HepG2 (cell line): ENCODE data around the gene PSMA7. TPM values are rescaled to one million over a fixed set of nuclear protein-coding genes. Genes with fewer than 3 reads are reported as not detected.

Experiments used
- ATAC-seq: fragments of 200-7000 bp; cut with Tn5 transposase; 3 replicates; pipeline ENCODE4 v1.9.1; 2020; ENCODE audit warnings: mild to moderate bottlenecking, moderate library complexity
- BruUV-seq: library from RNA; stranded (reverse); fragments of 400-500 nt; replicated peaks from 2 replicates; lab custom pipeline; 2021; lab: Mats Ljungman, UMichigan
- CTCF ChIA-PET: fragments of 300-600 bp; formaldehyde crosslinking; extraction: SDS; loops from one replicate; lab custom pipeline; 2021; ENCODE audit warnings: low total read pairs, inconsistent platforms, low intra/inter-chr PET ratio; lab: Yijun Ruan, JAX
- POLR2A ChIA-PET: fragments of 350-600 bp; sonication (Branson Sonifier 250); formaldehyde crosslinking; loops from one replicate; lab custom pipeline; 2020; ENCODE audit warnings: antibody characterized with exemption, inconsistent platforms; lab: Yijun Ruan, JAX
- DNase-seq: peaks from one replicate; pipeline ENCODE4 v3.0.0-alpha.2; 2015; ENCODE audit warnings: low spot score
- FAIRE-seq: peaks from 3 replicates; lab custom pipeline; 2011; peaks lifted over from hg19 to GRCh38; lab: Jason Lieb, UNC
- H2AFZ ChIP-seq: one replicate; pipeline ENCODE4 v1.6.1; 2011; ENCODE audit warnings: low read length, inconsistent platforms
- H3K27ac ChIP-seq: fragments of 300-600 bp; 3 replicates; pipeline ENCODE4 v1.8.0; 2011; ENCODE audit warnings: mixed run types, mild to moderate bottlenecking, mixed read lengths, low read length, inconsistent platforms; ENCODE audit not compliant: insufficient read depth; ENCODE audit errors: extremely low read length
- H3K27me3 ChIP-seq, 2 experiments: fragments of 200-600 bp in 1 of 2; 2 replicates in 1 of 2; 3 replicates in 1 of 2; pipeline versions ENCODE4 v1.6.0 to v1.8.0; 2011; ENCODE audit warnings: low read length in 2 of 2, mild to moderate bottlenecking in 2 of 2, moderate library complexity in 2 of 2, inconsistent platforms in 1 of 2; ENCODE audit not compliant: insufficient read depth in 2 of 2, control insufficient read depth in 1 of 2
- H3K36me3 ChIP-seq, 2 experiments: fragments of 200-600 bp in 1 of 2; replicated peaks in 1 of 2; 2 replicates in 1 of 2; 3 replicates in 1 of 2; pipeline versions ENCODE4 v1.5.1 to v1.8.0; 2011; ENCODE audit warnings: low read length in 2 of 2, inconsistent platforms in 1 of 2; ENCODE audit not compliant: insufficient read depth in 2 of 2, control insufficient read depth in 1 of 2
- H3K4me1 ChIP-seq: 2 replicates; pipeline ENCODE4 v1.5.1; 2012; ENCODE audit warnings: low read length, inconsistent platforms; ENCODE audit not compliant: insufficient read depth
- H3K4me2 ChIP-seq: 2 replicates; pipeline ENCODE4 v1.6.0; 2011; ENCODE audit warnings: low read depth, low read length, inconsistent platforms
- H3K4me3 ChIP-seq, 3 experiments: fragments of 200-600 bp in 1 of 3; sonication (generic), shearing (Covaris generic) in 1 of 3; replicated peaks in 1 of 3; 2 replicates each; pipeline ENCODE4 v1.5.1; 2011 to 2016; ENCODE audit warnings: low read length in 3 of 3, inconsistent platforms in 2 of 3, low read depth in 2 of 3, mild to moderate bottlenecking in 2 of 3, control low read depth in 1 of 3, mixed read lengths in 1 of 3; ENCODE audit not compliant: insufficient read depth in 1 of 3
- H3K79me2 ChIP-seq: one replicate; pipeline ENCODE4 v1.6.1; 2011; ENCODE audit warnings: low read length, inconsistent platforms; ENCODE audit not compliant: insufficient read depth
- H3K9ac ChIP-seq: 2 replicates; pipeline ENCODE4 v1.6.0; 2011; ENCODE audit warnings: mild to moderate bottlenecking, low read depth, low read length, inconsistent platforms; ENCODE audit not compliant: insufficient read depth
- H3K9me3 ChIP-seq: 2 replicates; pipeline ENCODE4 v1.5.1; 2012; ENCODE audit warnings: mild to moderate bottlenecking, low read length
- H4K20me1 ChIP-seq: 2 replicates; pipeline ENCODE4 v1.6.0; 2011; ENCODE audit warnings: inconsistent platforms, mild to moderate bottlenecking, low read length, moderate library complexity; ENCODE audit not compliant: insufficient read depth
- AGO2 ChIP-seq: fragments of 200-400 bp; formaldehyde crosslinking; optimal IDR thresholded peaks from 2 replicates; pipeline ENCODE3; 2017; ENCODE audit warnings: mild to moderate bottlenecking, low read depth, low read length, moderate library complexity
- ARID2 ChIP-seq: sonication (generic); formaldehyde crosslinking; IDR thresholded peaks from 2 replicates; pipeline ENCODE4 v1.8.1; 2022; ENCODE audit warnings: mild to moderate bottlenecking, missing genetic modification reagents, borderline replicate concordance
- FOXC1 ChIP-seq: sonication (generic); formaldehyde crosslinking; IDR thresholded peaks from 2 replicates; pipeline ENCODE4 v1.8.0; 2022; ENCODE audit warnings: mild to moderate bottlenecking, missing genetic modification reagents, borderline replicate concordance
- FOXK1 ChIP-seq: sonication (generic); formaldehyde crosslinking; IDR thresholded peaks from 2 replicates; pipeline ENCODE4 v1.4.0; 2020; ENCODE audit warnings: low read depth, missing genetic modification reagents, borderline replicate concordance
- IKZF1 ChIP-seq: fragments of 450-650 bp; IDR thresholded peaks from 2 replicates; pipeline ENCODE4 v1.7.1; 2016
- MYC ChIP-seq: sonication (generic); formaldehyde crosslinking; IDR thresholded peaks from 2 replicates; pipeline ENCODE4 v1.9.0; 2021; ENCODE audit warnings: missing genetic modification reagents, borderline replicate concordance
- SIN3B ChIP-seq: fragments of 150-350 bp; IDR thresholded peaks from 2 replicates; pipeline ENCODE4 v1.6.1; 2014; ENCODE audit warnings: low read length
- YEATS2 ChIP-seq: sonication (generic); formaldehyde crosslinking; IDR thresholded peaks from 2 replicates; pipeline ENCODE4 v1.4.0; 2020; ENCODE audit warnings: missing genetic modification reagents, borderline replicate concordance
- ZNF232 ChIP-seq: sonication (generic); formaldehyde crosslinking; IDR thresholded peaks from 2 replicates; pipeline ENCODE4 v1.4.0; 2020; ENCODE audit warnings: missing genetic modification reagents, borderline replicate concordance
- ZNF552 ChIP-seq: sonication (generic); formaldehyde crosslinking; IDR thresholded peaks from 2 replicates; pipeline ENCODE4 v1.9.0; 2022; ENCODE audit warnings: missing genetic modification reagents, mild to moderate bottlenecking, borderline replicate concordance
- ZNF768 ChIP-seq: sonication (generic); formaldehyde crosslinking; IDR thresholded peaks from 2 replicates; pipeline ENCODE4 v1.4.0; 2020; ENCODE audit warnings: missing genetic modification reagents
- WGBS: methylation state at CpG from one replicate; pipeline ENCODE4 v1.1.6; 2017; ENCODE audit warnings: low lambda C conversion rate; 5-methylcytosine and 5-hydroxymethylcytosine counted together
- in situ Hi-C: cut with HindIII; loops from 2 replicates; pipeline ENCODE4 v1.10.0; 2017; ENCODE audit warnings: low pct_unique_long_range_greater_than_20kb; ENCODE audit not compliant: extremely low pct_ligation_motif_present
- intact Hi-C: fragments of 100-400 bp; cut with micrococcal nuclease; formaldehyde crosslinking; loops from one replicate; pipeline ENCODE4 v1.10.0; 2022; ENCODE audit not compliant: unreplicated experiment
- polyA plus RNA-seq, 8 experiments: library from polyadenylated mRNA; depleted of rRNA in 3 of 8; stranded (reverse) in 7 of 8; unstranded in 1 of 8; fragments of >200 nt; fragmentation: Illumina TruSeq in 4 of 8; extraction: Trizol in 4 of 8; gene quantifications; 2 replicates each; pipeline versions ENCODE4 v1.2.1 to v1.2.3, GENCODE V29; 2011 to 2016; ENCODE audit warnings: low read depth in 4 of 8, missing spikeins in 1 of 8, mixed read lengths in 1 of 8; ENCODE audit not compliant: insufficient read depth in 1 of 8
- total RNA-seq, 5 experiments: library from RNA; depleted of rRNA; stranded (reverse); fragments of >200 nt; fragmentation: Illumina TruSeq; extraction: Trizol; gene quantifications; 2 replicates each; pipeline ENCODE4 v1.2.3, GENCODE V29; 2016; ENCODE audit warnings: low read depth in 1 of 5
- TF ChIP-seq, protein P1 (sequence below): sonication (generic); formaldehyde crosslinking; IDR thresholded peaks from 2 replicates; pipeline ENCODE4 v1.8.0; 2022; ENCODE audit warnings: missing genetic modification reagents, mild to moderate bottlenecking, borderline replicate concordance
- TF ChIP-seq, protein P2 (sequence below): sonication (generic); formaldehyde crosslinking; IDR thresholded peaks from 2 replicates; pipeline ENCODE4 v1.5.0; 2020; ENCODE audit warnings: mild to moderate bottlenecking, missing genetic modification reagents
- TF ChIP-seq, protein P3 (sequence below): sonication (generic); formaldehyde crosslinking; IDR thresholded peaks from 2 replicates; pipeline ENCODE4 v1.4.0; 2020; ENCODE audit warnings: missing genetic modification reagents, low read depth, mild to moderate bottlenecking, borderline replicate concordance

The PSMA7 gene
- total and polyA plus RNA-seq, 2 of the 13 experiments (the other 11 are each of a cell fraction or from before 2014, with no cell fraction given): 531 to 631 TPM

DNA sequence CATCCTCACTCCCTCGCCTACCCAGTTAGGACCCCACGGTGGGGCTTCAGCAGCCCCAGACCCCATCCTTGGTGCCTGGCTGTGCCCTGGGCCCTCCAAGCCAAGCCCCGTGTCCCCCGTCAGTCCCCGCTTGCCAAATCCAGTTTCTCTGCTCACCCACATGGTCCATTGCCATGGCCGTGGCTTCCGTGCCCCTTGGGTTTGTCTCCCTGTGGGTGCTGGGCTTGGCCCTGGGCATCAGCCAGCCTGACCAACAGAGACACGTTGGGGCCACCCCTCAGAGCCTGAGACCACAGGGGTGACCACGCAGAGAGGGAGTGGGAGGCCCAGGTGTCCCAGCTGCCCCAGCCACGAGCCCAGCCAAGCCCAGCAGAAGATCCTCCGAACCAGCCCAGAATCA lies 8.0 kb upstream of the PSMA7 start:
- H3K36me3 ChIP-seq: peaks cover 9 to 33% of the 10 kb centered on the region in 2 experiments; a peak in 4 of 5 replicates
- ChIA-PET POLR2A (no interaction called here), CTCF (no interaction called here)
- ATAC-seq: no peak
- in situ Hi-C loops (no loop called here), intact Hi-C loops (no loop called here)
- peaks cover 65% of the 10 kb centered on the region for H3K4me1 ChIP-seq
- H3K9me3 ChIP-seq: no peaks in the 10 kb centered on the region
- DNase-seq: no peak
- TF ChIP-seq AGO2: peak; percentile 30
- TF ChIP-seq, protein P1, sequence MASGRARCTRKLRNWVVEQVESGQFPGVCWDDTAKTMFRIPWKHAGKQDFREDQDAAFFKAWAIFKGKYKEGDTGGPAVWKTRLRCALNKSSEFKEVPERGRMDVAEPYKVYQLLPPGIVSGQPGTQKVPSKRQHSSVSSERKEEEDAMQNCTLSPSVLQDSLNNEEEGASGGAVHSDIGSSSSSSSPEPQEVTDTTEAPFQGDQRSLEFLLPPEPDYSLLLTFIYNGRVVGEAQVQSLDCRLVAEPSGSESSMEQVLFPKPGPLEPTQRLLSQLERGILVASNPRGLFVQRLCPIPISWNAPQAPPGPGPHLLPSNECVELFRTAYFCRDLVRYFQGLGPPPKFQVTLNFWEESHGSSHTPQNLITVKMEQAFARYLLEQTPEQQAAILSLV (CRISPR knock-in tag): peak; percentile 36; the same call in 1 of the 2 replicates
- TF ChIP-seq, protein P2, sequence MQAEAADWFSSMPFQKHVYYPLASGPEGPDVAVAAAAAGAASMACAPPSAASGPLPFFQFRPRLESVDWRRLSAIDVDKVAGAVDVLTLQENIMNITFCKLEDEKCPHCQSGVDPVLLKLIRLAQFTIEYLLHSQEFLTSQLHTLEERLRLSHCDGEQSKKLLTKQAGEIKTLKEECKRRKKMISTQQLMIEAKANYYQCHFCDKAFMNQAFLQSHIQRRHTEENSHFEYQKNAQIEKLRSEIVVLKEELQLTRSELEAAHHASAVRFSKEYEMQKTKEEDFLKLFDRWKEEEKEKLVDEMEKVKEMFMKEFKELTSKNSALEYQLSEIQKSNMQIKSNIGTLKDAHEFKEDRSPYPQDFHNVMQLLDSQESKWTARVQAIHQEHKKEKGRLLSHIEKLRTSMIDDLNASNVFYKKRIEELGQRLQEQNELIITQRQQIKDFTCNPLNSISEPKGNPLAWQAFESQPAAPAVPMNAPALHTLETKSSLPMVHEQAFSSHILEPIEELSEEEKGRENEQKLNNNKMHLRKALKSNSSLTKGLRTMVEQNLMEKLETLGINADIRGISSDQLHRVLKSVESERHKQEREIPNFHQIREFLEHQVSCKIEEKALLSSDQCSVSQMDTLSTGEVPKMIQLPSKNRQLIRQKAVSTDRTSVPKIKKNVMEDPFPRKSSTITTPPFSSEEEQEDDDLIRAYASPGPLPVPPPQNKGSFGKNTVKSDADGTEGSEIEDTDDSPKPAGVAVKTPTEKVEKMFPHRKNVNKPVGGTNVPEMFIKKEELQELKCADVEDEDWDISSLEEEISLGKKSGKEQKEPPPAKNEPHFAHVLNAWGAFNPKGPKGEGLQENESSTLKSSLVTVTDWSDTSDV (CRISPR knock-in tag): no peak
- BruUV-seq: no TSS peak
- H3K9ac ChIP-seq: no peak overlapping the region
- H2AFZ ChIP-seq: no peak overlapping the region
- no peak for FAIRE-seq
- H3K4me3 ChIP-seq: no peak overlapping the region
- H3K4me2 ChIP-seq: no peak overlapping the region
- 95% methylated on average over 9 of the region's 11 CpGs for WGBS
- peaks cover 96% of the 10 kb centered on the region for H3K79me2 ChIP-seq
- H3K27ac ChIP-seq: no peak overlapping the region
- H3K27me3 ChIP-seq: no peaks in the 10 kb centered on the region
- H4K20me1 ChIP-seq: peaks cover 35% of the 10 kb centered on the region

DNA sequence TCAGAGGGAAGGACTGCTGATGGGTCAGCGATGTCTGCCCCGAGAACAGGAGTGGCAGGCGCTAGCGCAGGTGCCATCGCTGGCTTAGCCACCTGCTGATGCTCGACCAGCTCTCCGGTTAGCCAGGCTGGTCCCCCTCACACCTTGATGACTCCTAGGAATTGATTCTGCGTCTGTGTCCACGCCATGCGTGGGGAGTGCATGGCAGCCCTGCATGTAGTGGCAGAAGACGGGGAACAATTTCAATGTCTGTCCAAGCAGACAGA lies 7.0 kb upstream of the PSMA7 start:
- FAIRE-seq: no peak
- peaks cover 38% of the 10 kb centered on the region for H4K20me1 ChIP-seq
- in situ Hi-C loops (no loop called here), intact Hi-C loops (no loop called here)
- WGBS: 97% methylated on average over 11 of the region's 11 CpGs
- ChIA-PET CTCF (no interaction called here), POLR2A (no interaction called here)
- BruUV-seq: no TSS peak
- ATAC-seq: no peak
- H3K9ac ChIP-seq: no peak overlapping the region
- H3K4me2 ChIP-seq: no peak overlapping the region
- no peak overlapping the region for H3K4me3 ChIP-seq
- no peaks in the 10 kb centered on the region for H3K9me3 ChIP-seq
- DNase-seq: no peak
- H2AFZ ChIP-seq: no peak overlapping the region
- peaks cover 65% of the 10 kb centered on the region for H3K4me1 ChIP-seq
- H3K79me2 ChIP-seq: peaks cover 96% of the 10 kb centered on the region
- peak overlapping the region; percentile 60 for H3K27ac ChIP-seq
- peaks cover 8 to 29% of the 10 kb centered on the region in 2 experiments; a peak in 4 of 5 replicates for H3K36me3 ChIP-seq
- H3K27me3 ChIP-seq: no peaks in the 10 kb centered on the region
- TF ChIP-seq FOXK1 (CRISPR knock-in tag): no peak
- TF ChIP-seq ZNF552 (CRISPR knock-in tag): 0 out of 2 replicates have a peak, but pooled peaks have one; percentile 7
- 0 out of 2 replicates have a peak, but pooled peaks have one; percentile 9 for TF ChIP-seq MYC (CRISPR knock-in tag)
- TF ChIP-seq, protein P3, sequence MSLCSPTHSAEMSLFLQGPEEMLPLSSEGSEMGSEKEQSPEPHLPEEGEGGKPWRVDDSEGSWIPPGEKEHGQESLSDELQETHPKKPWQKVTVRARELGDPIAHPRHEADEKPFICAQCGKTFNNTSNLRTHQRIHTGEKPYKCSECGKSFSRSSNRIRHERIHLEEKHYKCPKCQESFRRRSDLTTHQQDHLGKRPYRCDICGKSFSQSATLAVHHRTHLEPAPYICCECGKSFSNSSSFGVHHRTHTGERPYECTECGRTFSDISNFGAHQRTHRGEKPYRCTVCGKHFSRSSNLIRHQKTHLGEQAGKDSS (CRISPR knock-in tag): no peak
- no peak for TF ChIP-seq IKZF1
- TF ChIP-seq ZNF768 (CRISPR knock-in tag): peak; percentile 29; the same call in 1 of the 2 replicates
- TF ChIP-seq ZNF232 (CRISPR knock-in tag): no peak
- TF ChIP-seq ARID2 (CRISPR knock-in tag): no peak
- TF ChIP-seq FOXC1 (CRISPR knock-in tag): no peak
- no peak for TF ChIP-seq YEATS2 (CRISPR knock-in tag)
- no peak for TF ChIP-seq SIN3B
